Body of pancreas (tissue), 4 donors: Measurements from ENCODE around the gene ZNF219.

Experiments used
- POLR2A ChIP-seq, 3 donors: fragments of 450-650 bp; IDR thresholded peaks; one replicate each; pipeline ENCODE4 v1.6.1; 2016; ENCODE audit warnings: antibody characterized with exemption in 3 of 3, mild to moderate bottlenecking in 2 of 3
- TF ChIP-seq, protein P1 (sequence below), 7 experiments: fragments of 450-650 bp in 4 of 7; fragments of 200-600 bp in 3 of 7; sonication (generic) in 3 of 7; IDR thresholded peaks; one replicate each; pipeline ENCODE4 v1.5.1; 2016 to 2019; ENCODE audit warnings: antibody characterized with exemption in 7 of 7

DNA sequence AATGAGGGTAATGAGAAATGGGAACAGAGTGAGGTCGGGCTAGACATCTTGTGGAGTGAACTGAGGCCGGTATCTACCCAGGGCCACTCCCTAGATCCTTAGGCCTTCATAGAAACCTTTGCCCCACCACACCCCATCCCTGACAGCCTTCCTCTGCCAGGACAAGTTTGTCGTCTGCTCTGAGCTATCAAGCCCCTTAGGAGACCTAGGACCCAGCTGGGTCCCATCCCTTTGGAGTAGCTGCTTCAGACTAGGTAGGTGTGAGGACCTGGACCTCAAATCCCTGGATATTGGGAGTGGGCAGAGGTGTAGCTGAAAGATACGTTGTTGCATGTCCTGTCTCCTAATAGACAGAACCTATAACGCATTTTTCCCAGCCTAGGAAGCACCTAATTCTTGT is 2.5 kb upstream of the ZNF219 start, which contains the start of gene TMEM253:
- TF ChIP-seq, protein P1, sequence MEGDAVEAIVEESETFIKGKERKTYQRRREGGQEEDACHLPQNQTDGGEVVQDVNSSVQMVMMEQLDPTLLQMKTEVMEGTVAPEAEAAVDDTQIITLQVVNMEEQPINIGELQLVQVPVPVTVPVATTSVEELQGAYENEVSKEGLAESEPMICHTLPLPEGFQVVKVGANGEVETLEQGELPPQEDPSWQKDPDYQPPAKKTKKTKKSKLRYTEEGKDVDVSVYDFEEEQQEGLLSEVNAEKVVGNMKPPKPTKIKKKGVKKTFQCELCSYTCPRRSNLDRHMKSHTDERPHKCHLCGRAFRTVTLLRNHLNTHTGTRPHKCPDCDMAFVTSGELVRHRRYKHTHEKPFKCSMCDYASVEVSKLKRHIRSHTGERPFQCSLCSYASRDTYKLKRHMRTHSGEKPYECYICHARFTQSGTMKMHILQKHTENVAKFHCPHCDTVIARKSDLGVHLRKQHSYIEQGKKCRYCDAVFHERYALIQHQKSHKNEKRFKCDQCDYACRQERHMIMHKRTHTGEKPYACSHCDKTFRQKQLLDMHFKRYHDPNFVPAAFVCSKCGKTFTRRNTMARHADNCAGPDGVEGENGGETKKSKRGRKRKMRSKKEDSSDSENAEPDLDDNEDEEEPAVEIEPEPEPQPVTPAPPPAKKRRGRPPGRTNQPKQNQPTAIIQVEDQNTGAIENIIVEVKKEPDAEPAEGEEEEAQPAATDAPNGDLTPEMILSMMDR (IDR thresholded peaks at IDR 0.05), result no peak
- no peak for TF ChIP-seq POLR2A (IDR thresholded peaks at IDR 0.05)
